Sigmoid colon (tissue), 7 donors: ENCODE data around the gene AMBRA1. TPM values are rescaled to one million over a fixed set of nuclear protein-coding genes. Genes with fewer than 3 reads are reported as not detected.

Experiments
- DNase-seq: peaks from one replicate; pipeline ENCODE4 v3.0.0-alpha.2; 2019
- H3K27ac ChIP-seq, 4 donors: fragments of 200-600 bp; sonication (generic); one replicate each; pipeline ENCODE4 v1.5.1; 2016 to 2019; ENCODE audit warnings: mild to moderate bottlenecking in 1 of 4
- H3K27me3 ChIP-seq, 3 donors: fragments of 200-600 bp; sonication (generic); one replicate each; pipeline ENCODE4 v1.5.1; 2019; ENCODE audit warnings: mild to moderate bottlenecking in 1 of 3
- H3K36me3 ChIP-seq, 4 donors: fragments of 200-600 bp; sonication (generic); one replicate each; pipeline ENCODE4 v1.5.1; 2016 to 2019
- H3K4me1 ChIP-seq, 4 donors: fragments of 200-600 bp; sonication (generic); one replicate each; pipeline ENCODE4 v1.5.1; 2017 to 2019
- H3K4me3 ChIP-seq, 4 donors: fragments of 200-600 bp; sonication (generic); one replicate each; pipeline ENCODE4 v1.5.1; 2017 to 2019; ENCODE audit warnings: mild to moderate bottlenecking in 2 of 4, moderate library complexity in 1 of 4
- H3K9me3 ChIP-seq, 4 donors: fragments of 200-600 bp in 3 of 4; sonication (generic) in 3 of 4; one replicate each; pipeline versions ENCODE4 v1.5.1 to v1.6.1; 2013 to 2019
- CTCF ChIP-seq, 4 experiments: fragments of 450-650 bp in 3 of 4; fragments of 200-600 bp in 1 of 4; IDR thresholded peaks; one replicate each; pipeline ENCODE4 v1.5.1; 2016 to 2019; ENCODE audit warnings: antibody characterized with exemption in 4 of 4, mild to moderate bottlenecking in 3 of 4, moderate library complexity in 2 of 4
- EP300 ChIP-seq, 4 donors: sonication (generic); formaldehyde crosslinking; IDR thresholded peaks; one replicate each; pipeline ENCODE4 v1.6.1; 2017; ENCODE audit warnings: antibody characterized with exemption in 4 of 4
- POLR2A ChIP-seq, 2 donors: fragments of 450-650 bp; IDR thresholded peaks; one replicate each; pipeline ENCODE4 v1.6.1; 2016; ENCODE audit warnings: antibody characterized with exemption in 2 of 2, mild to moderate bottlenecking in 2 of 2, moderate library complexity in 2 of 2
- POLR2AphosphoS5 ChIP-seq, 4 donors: sonication (generic); formaldehyde crosslinking; IDR thresholded peaks; one replicate each; pipeline ENCODE4 v1.6.1; 2017; ENCODE audit warnings: antibody characterized with exemption in 4 of 4
- WGBS, 2 donors: extraction: QIAGEN DNeasy Blood & Tissue Kit; methylation state at CpG; one replicate each; pipeline ENCODE4 v1.1.7; 2013; 5-methylcytosine and 5-hydroxymethylcytosine counted together
- intact Hi-C: fragments of 100-400 bp; cut with DNase I; formaldehyde crosslinking; loops from one replicate; pipeline ENCODE4 v1.15.1; 2023
- polyA plus RNA-seq, 3 donors: library from polyadenylated mRNA; stranded (reverse); fragments of 200-250 nt; gene quantifications; one replicate each; pipeline ENCODE4 v1.2.3, GENCODE V29; 2013
- total RNA-seq, 4 donors: library from RNA; depleted of rRNA; stranded (reverse); fragments of >200 nt; gene quantifications; one replicate each; pipeline ENCODE4 v1.1.0, GENCODE V29; 2016
- donor health status: healthy with polysubstance abuse.
- donor health status: Bipolar disorder and iron deficiency.
- donor health status: healthy.

AMBRA1 gene
- total and polyA plus RNA-seq, 7 donors = 8.4 to 33.0 (median 23.9) TPM

DNA sequence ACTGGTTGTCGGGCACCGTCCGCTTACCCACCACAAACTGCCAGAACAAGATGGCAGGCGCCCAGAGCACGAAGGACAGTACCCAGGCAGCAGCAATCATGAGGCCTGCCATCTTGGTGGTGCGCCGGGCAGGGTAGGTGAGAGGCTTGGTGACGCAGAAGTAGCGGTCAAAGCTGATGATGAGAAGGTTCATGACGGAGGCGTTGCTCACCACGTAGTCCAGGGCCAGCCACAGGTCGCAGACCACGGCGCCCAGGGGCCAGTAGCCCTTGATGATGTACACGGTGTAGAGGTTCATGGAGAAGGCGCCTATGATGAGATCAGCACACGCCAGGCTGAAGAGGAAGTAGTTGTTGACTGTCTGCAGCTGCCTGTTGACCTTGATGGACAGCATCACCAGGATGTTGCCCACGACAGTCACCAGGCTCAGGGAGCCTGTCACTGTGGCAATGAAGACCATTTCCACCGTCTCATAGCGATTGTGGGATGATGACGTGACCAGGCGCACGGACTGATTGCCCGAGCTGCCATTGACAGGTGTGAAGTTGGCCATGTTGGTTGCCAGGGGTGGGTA is 207.7 kb downstream of the AMBRA1 start:
- WGBS, 2 donors = 96% methylated on average over 25 of the region's 25 CpGs
- H3K27me3 ChIP-seq = peaks cover 31 to 97% (median 70%) of the 10 kb centered on the region in 3 donors
- intact Hi-C loops = loop anchor here (5.0 kb wide), 1 partner anchor 151 kb away; no protein-coding TSS in a partner anchor

GRCh38 chr11:46385169-46386004 is 208.4 kb downstream of the AMBRA1 start:
- intact Hi-C loops = loop anchor here (5.0 kb wide), 1 partner anchor 152 kb away; no protein-coding TSS in a partner anchor
- DNase-seq = no peak
- peaks cover 24 to 97% (median 63%) of the 10 kb centered on the region in 3 donors for H3K27me3 ChIP-seq

More for the DNA sequence above, 207.7 kb downstream of the AMBRA1 start:
- H3K27ac ChIP-seq = no peak overlapping the region
- H3K4me1 ChIP-seq = peaks cover 0 to 39% (median 36%) of the 10 kb centered on the region in 4 donors
- no peaks in the 10 kb centered on the region for H3K9me3 ChIP-seq
- no peak for TF ChIP-seq POLR2AphosphoS5 (IDR thresholded peaks at IDR 0.05)
- no peak for TF ChIP-seq POLR2A (IDR thresholded peaks at IDR 0.05)
- no peak for TF ChIP-seq CTCF (IDR thresholded peaks at IDR 0.05)
- TF ChIP-seq EP300 (IDR thresholded peaks at IDR 0.05) = no peak
- no peak overlapping the region for H3K4me3 ChIP-seq
- no peaks in the 10 kb centered on the region for H3K36me3 ChIP-seq
- DNase-seq = no peak

GRCh38 chr11:46383974-46384701 is 209.7 kb downstream of the AMBRA1 start:
- intact Hi-C loops = no loop called here
- Histone ChIP-seq H3K27me3 (peaks cover 12 to 84% (median 51%) of the 10 kb centered on the region in 3 donors), H3K4me1 (peaks cover 0 to 39% (median 32%) of the 10 kb centered on the region in 4 donors), H3K4me3 (no peak overlapping the region), H3K27ac (no peak overlapping the region), H3K36me3 (no peaks in the 10 kb centered on the region), H3K9me3 (no peaks in the 10 kb centered on the region)
- DNase-seq = no peak
- WGBS, 2 donors = 43 to 81% methylated on average over 12 of the region's 12 CpGs
- no peak for TF ChIP-seq CTCF (IDR thresholded peaks at IDR 0.05)
- TF ChIP-seq POLR2A (IDR thresholded peaks at IDR 0.05) = no peak
- no peak for TF ChIP-seq EP300 (IDR thresholded peaks at IDR 0.05)
- TF ChIP-seq POLR2AphosphoS5 (IDR thresholded peaks at IDR 0.05) = no peak

More at GRCh38 chr11:46385169-46386004, 208.4 kb downstream of the AMBRA1 start:
- Histone ChIP-seq H3K9me3 (no peaks in the 10 kb centered on the region), H3K36me3 (no peaks in the 10 kb centered on the region), H3K27ac (no peak overlapping the region), H3K4me3 (no peak overlapping the region), H3K4me1 (peaks cover 0 to 39% (median 33%) of the 10 kb centered on the region in 4 donors)
- 93 to 95% methylated on average over 47 of the region's 47 CpGs for WGBS, 2 donors
- no peak for TF ChIP-seq POLR2AphosphoS5 (IDR thresholded peaks at IDR 0.05)

DNA sequence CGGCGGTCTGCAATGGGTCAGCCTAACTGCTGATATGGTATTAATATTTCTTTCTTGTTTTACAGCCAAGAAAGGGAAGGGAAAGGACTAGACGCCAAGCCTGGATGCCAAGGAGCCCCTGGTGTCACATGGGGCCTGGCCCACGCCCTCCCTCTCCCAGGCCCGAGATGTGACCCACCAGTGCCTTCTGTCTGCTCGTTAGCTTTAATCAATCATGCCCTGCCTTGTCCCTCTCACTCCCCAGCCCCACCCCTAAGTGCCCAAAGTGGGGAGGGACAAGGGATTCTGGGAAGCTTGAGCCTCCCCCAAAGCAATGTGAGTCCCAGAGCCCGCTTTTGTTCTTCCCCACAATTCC is 210.4 kb downstream of the AMBRA1 start:
- Histone ChIP-seq H3K4me1 (peaks cover 0 to 39% (median 32%) of the 10 kb centered on the region in 4 donors), H3K9me3 (no peaks in the 10 kb centered on the region), H3K4me3 (no peak overlapping the region), H3K27me3 (peaks cover 9 to 76% (median 43%) of the 10 kb centered on the region in 3 donors), H3K27ac (no peak overlapping the region), H3K36me3 (no peaks in the 10 kb centered on the region)
- DNase-seq = no peak
- TF ChIP-seq POLR2A (IDR thresholded peaks at IDR 0.05) = no peak
- TF ChIP-seq EP300 (IDR thresholded peaks at IDR 0.05) = no peak
- no peak for TF ChIP-seq CTCF (IDR thresholded peaks at IDR 0.05)
- no peak for TF ChIP-seq POLR2AphosphoS5 (IDR thresholded peaks at IDR 0.05)
- intact Hi-C loops = no loop called here
- WGBS, 2 donors = 55 to 81% methylated on average over 7 of the region's 7 CpGs
